GM12878 (cell line): ENCODE data around the gene GPR34. TPM values are rescaled to one million over a fixed set of nuclear protein-coding genes. Genes with fewer than 3 reads are reported as not detected.

Source experiments
- CEBPB ChIP-seq, 2 experiments: fragments of 150-350 bp in 1 of 2; IDR thresholded peaks; 2 replicates each; pipeline ENCODE4 v1.6.1; 2012 to 2014; ENCODE audit warnings: low read depth in 2 of 2, low read length in 2 of 2, borderline replicate concordance in 1 of 2, inconsistent platforms in 1 of 2
- FOXM1 ChIP-seq: IDR thresholded peaks from 2 replicates; pipeline ENCODE4 v1.6.1; 2012; ENCODE audit warnings: low read depth, mild to moderate bottlenecking, inconsistent platforms, low read length, moderate library complexity
- IKZF2 ChIP-seq, 2 experiments: fragments of 450-650 bp; IDR thresholded peaks; 2 replicates each; pipeline ENCODE4 v1.6.1; 2017; ENCODE audit warnings: mild to moderate bottlenecking in 2 of 2, moderate library complexity in 2 of 2
- MEF2A ChIP-seq: IDR thresholded peaks from 2 replicates; pipeline ENCODE4 v1.6.1; 2011; ENCODE audit warnings: low read depth, mild to moderate bottlenecking, low read length, moderate library complexity; ENCODE audit not compliant: insufficient read depth
- MXI1 ChIP-seq: fragments of 150-350 bp; IDR thresholded peaks from 2 replicates; pipeline ENCODE4 v1.6.1; 2011; ENCODE audit warnings: low read depth, mild to moderate bottlenecking, inconsistent platforms, low read length, improper control_type of control experiment
- NBN ChIP-seq: fragments of 450-650 bp; IDR thresholded peaks from 2 replicates; pipeline ENCODE4 v1.6.1; 2016
- NFYA ChIP-seq: IDR thresholded peaks from 2 replicates; pipeline ENCODE4 v1.6.1; 2011; ENCODE audit warnings: low read depth, mild to moderate bottlenecking, low read length, improper control_type of control experiment, borderline replicate concordance
- NFYB ChIP-seq: IDR thresholded peaks from 2 replicates; pipeline ENCODE4 v1.6.1; 2011; ENCODE audit warnings: low read depth, mild to moderate bottlenecking, low read length, improper control_type of control experiment, moderate library complexity; ENCODE audit not compliant: insufficient read depth
- NR2C1 ChIP-seq: fragments of 450-650 bp; IDR thresholded peaks from 2 replicates; pipeline ENCODE4 v1.6.1; 2017; ENCODE audit warnings: antibody characterized with exemption, mild to moderate bottlenecking, moderate library complexity
- POLR2AphosphoS2 ChIP-seq: IDR thresholded peaks from 2 replicates; pipeline ENCODE4 v1.6.1; 2011; ENCODE audit warnings: low read depth, mild to moderate bottlenecking, low read length, improper control_type of control experiment, moderate library complexity
- RBBP5 ChIP-seq: fragments of 200-600 bp; sonication (generic); conservative IDR thresholded peaks from 2 replicates; pipeline ENCODE4 v1.6.1; 2016
- SIN3A ChIP-seq: IDR thresholded peaks from 2 replicates; pipeline ENCODE4 v1.6.1; 2012; ENCODE audit warnings: low read depth, low read length, improper control_type of control experiment
- SMC3 ChIP-seq: IDR thresholded peaks from 2 replicates; pipeline ENCODE4 v1.6.1; 2011; ENCODE audit warnings: low read length, improper control_type of control experiment, borderline replicate concordance
- ZBTB40 ChIP-seq: fragments of 450-650 bp; IDR thresholded peaks from 2 replicates; pipeline ENCODE4 v1.6.1; 2016; ENCODE audit warnings: mild to moderate bottlenecking, moderate library complexity, borderline replicate concordance
- polyA plus RNA-seq, 11 experiments: library from polyadenylated mRNA; depleted of rRNA in 4 of 11; unstranded in 6 of 11; stranded (reverse) in 5 of 11; fragments of >200 nt; fragmentation: Nextera tagmentation in 4 of 11; fragmentation: Illumina TruSeq in 1 of 11; extraction: Ambion mirVana in 4 of 11; extraction: Trizol in 1 of 11; gene quantifications; 1 replicate in 1 of 11; 2 replicates in 10 of 11; pipeline versions ENCODE4 v1.2.1 to v1.2.3, GENCODE V29; 2011 to 2016; ENCODE audit warnings: inconsistent platforms in 2 of 11, missing spikeins in 2 of 11, low read depth in 1 of 11
- total RNA-seq, 4 experiments: library from RNA; depleted of rRNA in 3 of 4; stranded (reverse); fragments of >200 nt in 3 of 4; fragmentation: Illumina TruSeq in 1 of 4; extraction: Trizol in 1 of 4; gene quantifications; 2 replicates each; pipeline versions ENCODE4 v1.2.1 to v1.2.3, GENCODE V29; 2013 to 2021
- TF ChIP-seq, protein P1 (sequence below): fragments of 450-650 bp; IDR thresholded peaks from 2 replicates; pipeline ENCODE4 v1.6.1; 2016; ENCODE audit warnings: mild to moderate bottlenecking
- TF ChIP-seq, protein P2 (sequence below): fragments of 450-650 bp; IDR thresholded peaks from 2 replicates; pipeline ENCODE4 v1.6.1; 2018; ENCODE audit warnings: borderline replicate concordance, mild to moderate bottlenecking; ENCODE audit not compliant: partially characterized antibody
- TF ChIP-seq, protein P3 (sequence below): fragments of 450-650 bp; IDR thresholded peaks from 2 replicates; pipeline ENCODE4 v1.6.1; 2017; ENCODE audit warnings: mild to moderate bottlenecking
- TF ChIP-seq, protein P4 (sequence below): fragments of 450-650 bp; IDR thresholded peaks from 2 replicates; pipeline ENCODE4 v1.6.1; 2017; ENCODE audit warnings: borderline replicate concordance

Gene GPR34
- total and polyA plus RNA-seq, 10 of the 15 experiments (the other 5 are each of a cell fraction or from before 2014, with no cell fraction given): 0.12 to 0.84 (median 0.28) TPM; not detected in 1

GRCh38 chrX:41705680-41706374 lies 17.1 kb downstream of the GPR34 start (continued):
- no peak for TF ChIP-seq ZBTB40
- no peak for TF ChIP-seq RBBP5
- no peak for TF ChIP-seq SIN3A
- TF ChIP-seq NBN: 0 out of 2 replicates have a peak, but pooled peaks have one; percentile 39
- TF ChIP-seq, protein P1, sequence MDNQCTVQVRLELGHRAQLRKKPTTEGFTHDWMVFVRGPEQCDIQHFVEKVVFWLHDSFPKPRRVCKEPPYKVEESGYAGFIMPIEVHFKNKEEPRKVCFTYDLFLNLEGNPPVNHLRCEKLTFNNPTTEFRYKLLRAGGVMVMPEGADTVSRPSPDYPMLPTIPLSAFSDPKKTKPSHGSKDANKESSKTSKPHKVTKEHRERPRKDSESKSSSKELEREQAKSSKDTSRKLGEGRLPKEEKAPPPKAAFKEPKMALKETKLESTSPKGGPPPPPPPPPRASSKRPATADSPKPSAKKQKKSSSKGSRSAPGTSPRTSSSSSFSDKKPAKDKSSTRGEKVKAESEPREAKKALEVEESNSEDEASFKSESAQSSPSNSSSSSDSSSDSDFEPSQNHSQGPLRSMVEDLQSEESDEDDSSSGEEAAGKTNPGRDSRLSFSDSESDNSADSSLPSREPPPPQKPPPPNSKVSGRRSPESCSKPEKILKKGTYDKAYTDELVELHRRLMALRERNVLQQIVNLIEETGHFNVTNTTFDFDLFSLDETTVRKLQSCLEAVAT: no peak
- TF ChIP-seq POLR2AphosphoS2: no peak
- no peak for TF ChIP-seq NFYA
- no peak for TF ChIP-seq MXI1
- TF ChIP-seq, protein P2, sequence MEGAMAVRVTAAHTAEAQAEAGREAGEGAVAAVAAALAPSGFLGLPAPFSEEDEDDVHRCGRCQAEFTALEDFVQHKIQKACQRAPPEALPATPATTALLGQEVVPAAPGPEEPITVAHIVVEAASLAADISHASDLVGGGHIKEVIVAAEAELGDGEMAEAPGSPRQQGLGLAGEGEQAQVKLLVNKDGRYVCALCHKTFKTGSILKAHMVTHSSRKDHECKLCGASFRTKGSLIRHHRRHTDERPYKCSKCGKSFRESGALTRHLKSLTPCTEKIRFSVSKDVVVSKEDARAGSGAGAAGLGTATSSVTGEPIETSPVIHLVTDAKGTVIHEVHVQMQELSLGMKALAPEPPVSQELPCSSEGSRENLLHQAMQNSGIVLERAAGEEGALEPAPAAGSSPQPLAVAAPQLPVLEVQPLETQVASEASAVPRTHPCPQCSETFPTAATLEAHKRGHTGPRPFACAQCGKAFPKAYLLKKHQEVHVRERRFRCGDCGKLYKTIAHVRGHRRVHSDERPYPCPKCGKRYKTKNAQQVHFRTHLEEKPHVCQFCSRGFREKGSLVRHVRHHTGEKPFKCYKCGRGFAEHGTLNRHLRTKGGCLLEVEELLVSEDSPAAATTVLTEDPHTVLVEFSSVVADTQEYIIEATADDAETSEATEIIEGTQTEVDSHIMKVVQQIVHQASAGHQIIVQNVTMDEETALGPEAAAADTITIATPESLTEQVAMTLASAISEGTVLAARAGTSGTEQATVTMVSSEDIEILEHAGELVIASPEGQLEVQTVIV: no peak
- TF ChIP-seq MEF2A: peak; percentile 63
- TF ChIP-seq, protein P3, sequence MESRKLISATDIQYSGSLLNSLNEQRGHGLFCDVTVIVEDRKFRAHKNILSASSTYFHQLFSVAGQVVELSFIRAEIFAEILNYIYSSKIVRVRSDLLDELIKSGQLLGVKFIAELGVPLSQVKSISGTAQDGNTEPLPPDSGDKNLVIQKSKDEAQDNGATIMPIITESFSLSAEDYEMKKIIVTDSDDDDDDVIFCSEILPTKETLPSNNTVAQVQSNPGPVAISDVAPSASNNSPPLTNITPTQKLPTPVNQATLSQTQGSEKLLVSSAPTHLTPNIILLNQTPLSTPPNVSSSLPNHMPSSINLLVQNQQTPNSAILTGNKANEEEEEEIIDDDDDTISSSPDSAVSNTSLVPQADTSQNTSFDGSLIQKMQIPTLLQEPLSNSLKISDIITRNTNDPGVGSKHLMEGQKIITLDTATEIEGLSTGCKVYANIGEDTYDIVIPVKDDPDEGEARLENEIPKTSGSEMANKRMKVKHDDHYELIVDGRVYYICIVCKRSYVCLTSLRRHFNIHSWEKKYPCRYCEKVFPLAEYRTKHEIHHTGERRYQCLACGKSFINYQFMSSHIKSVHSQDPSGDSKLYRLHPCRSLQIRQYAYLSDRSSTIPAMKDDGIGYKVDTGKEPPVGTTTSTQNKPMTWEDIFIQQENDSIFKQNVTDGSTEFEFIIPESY: no peak
- TF ChIP-seq NR2C1: no peak
- TF ChIP-seq IKZF2 (IDR thresholded peaks at IDR 0.05): peak; percentile 74 to 75
- TF ChIP-seq, protein P4, sequence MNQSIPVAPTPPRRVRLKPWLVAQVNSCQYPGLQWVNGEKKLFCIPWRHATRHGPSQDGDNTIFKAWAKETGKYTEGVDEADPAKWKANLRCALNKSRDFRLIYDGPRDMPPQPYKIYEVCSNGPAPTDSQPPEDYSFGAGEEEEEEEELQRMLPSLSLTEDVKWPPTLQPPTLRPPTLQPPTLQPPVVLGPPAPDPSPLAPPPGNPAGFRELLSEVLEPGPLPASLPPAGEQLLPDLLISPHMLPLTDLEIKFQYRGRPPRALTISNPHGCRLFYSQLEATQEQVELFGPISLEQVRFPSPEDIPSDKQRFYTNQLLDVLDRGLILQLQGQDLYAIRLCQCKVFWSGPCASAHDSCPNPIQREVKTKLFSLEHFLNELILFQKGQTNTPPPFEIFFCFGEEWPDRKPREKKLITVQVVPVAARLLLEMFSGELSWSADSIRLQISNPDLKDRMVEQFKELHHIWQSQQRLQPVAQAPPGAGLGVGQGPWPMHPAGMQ: no peak
- TF ChIP-seq SMC3: no peak
- 0 out of 2 replicates have a peak, but pooled peaks have one; percentile 46 for TF ChIP-seq FOXM1
- TF ChIP-seq CEBPB (IDR thresholded peaks at IDR 0.05; ENCODE audit: borderline replicate concordance in 1 of 2, low read depth in 2 of 2, low read length in 2 of 2): no peak
- TF ChIP-seq NFYB: no peak
